GM18502 (cell line): ENCODE data around the gene EPM2A.
"Not testable (repeated sequence)": the region's sequence is repeated elsewhere in the genome, so short reads cannot be mapped to it uniquely, and the experiment has no call there.

Source experiments
- ATAC-seq: cut with Tn5 transposase; IDR thresholded peaks from one replicate; pipeline ENCODE4 v1.9.1; 2021; ENCODE audit warnings: mild to moderate bottlenecking; ENCODE audit not compliant: unreplicated experiment, poor library complexity

The EPM2A gene

GRCh38 chr6:145733207-145733606 is 2.1 kb downstream of the EPM2A start:
- no peak for ATAC-seq

DNA sequence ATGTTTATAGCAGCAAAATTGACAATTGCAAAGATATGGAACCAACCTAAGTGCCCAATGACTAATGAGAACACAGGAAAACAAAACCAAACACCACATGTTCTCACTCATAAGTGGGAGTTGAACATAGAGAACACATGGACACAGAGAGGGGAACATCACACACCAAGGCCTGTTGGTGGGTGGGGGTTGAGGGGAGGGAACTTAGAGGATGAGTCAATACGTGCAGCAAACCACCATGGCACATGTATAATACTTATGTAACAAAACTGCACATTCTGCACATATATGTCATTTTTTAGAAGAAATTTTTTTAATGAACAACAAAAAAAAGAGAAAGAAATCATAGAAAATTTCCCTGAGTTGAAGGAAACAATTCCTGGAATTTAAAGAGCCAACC is 3.9 kb downstream of the EPM2A start:
- no peak for ATAC-seq

DNA sequence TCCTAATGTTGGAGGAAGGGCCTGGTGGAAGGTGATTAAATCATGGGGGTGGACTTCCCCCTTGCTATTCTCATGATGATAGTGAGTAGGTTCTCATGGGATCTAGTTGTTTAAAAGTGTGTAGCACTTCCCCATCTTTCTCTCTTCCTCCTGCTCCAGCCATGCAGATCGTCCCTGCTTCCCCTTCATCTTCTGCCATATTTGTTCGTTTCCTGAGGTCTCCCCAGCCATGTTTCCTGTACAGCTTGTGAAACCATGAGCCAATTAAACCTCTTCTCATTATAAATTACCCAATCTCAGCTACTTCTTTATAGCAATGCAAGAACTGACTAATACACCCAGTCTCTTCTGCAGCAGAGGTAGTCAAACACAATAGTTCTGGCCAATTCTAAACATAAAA is 5.4 kb downstream of the EPM2A start:
- no peak for ATAC-seq

- no peak for ATAC-seq
Measured at GRCh38 chr6:145728444-145729385, 6.6 kb downstream of the EPM2A start.

DNA sequence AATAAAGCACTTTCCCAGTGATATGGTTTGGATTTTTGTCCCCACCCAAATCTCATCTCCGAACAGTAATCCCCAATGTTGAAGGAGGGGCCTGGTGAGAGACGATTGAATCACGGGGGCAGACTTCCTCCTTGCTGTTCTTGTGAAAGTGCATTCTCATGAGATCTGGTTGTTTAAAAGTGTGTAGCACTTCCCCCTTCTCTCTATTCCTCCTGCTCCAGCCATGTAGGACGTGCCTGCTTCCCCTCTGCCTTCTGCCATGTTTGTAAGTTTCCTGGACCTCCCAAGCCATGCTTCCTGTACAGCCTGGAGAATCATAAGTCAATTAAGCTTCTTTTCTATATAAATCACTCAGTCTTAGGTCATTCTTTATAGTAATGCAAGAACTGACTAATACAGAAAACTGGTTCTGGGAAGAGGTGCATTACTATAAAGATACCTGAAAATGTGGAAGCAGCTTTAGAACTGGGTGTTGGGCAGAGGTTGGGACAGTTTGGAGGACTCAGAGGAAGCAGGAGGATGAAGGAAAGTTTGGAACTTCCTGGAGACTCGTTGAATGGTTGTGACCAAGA is 7.4 kb downstream of the EPM2A start:
- ATAC-seq: no peak

DNA sequence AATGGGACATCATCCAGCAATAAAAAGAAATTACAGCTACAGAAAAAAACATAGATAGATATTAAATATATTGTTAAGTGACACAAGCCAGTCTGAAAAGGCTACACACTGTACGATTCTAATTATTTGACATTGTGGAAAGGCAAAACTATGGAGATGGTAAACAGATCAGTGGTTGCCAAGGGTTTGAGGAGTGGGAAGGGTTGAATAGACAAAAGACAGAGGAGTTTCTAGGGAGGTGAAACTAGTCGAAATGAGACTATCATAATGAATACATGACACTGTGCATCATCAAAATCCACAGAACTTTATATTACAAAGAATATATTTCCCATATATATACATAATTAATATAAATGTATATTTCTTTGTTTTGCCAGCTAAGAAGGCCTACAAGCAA is 9.8 kb downstream of the EPM2A start:
- ATAC-seq: no peak

DNA sequence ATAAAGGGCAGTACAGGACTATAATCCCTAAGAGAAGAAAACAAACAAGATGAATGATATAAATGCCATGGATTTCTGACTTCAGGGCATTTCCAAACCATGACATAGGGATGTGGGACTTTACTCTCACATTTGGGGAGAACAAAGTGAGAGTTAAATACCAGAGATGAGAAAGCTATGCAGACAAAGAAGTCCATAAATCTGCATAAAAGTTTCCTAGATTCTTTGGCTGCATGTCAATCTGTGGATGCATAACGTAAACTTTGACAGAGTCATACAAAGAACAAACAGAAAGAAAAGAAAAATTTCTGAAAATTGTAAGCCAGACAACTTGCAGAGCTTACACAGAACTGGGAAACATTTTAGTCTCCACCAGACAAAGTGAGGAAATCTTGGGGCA is 11.7 kb downstream of the EPM2A start:
- ATAC-seq: no peak

- ATAC-seq: no peak
Measured at GRCh38 chr6:145722190-145722589, 13.1 kb downstream of the EPM2A start.

- no peak for ATAC-seq
Measured at GRCh38 chr6:145721144-145721543, 14.2 kb downstream of the EPM2A start.

- no peak for ATAC-seq
Measured at GRCh38 chr6:145715426-145715825, 19.9 kb downstream of the EPM2A start.

DNA sequence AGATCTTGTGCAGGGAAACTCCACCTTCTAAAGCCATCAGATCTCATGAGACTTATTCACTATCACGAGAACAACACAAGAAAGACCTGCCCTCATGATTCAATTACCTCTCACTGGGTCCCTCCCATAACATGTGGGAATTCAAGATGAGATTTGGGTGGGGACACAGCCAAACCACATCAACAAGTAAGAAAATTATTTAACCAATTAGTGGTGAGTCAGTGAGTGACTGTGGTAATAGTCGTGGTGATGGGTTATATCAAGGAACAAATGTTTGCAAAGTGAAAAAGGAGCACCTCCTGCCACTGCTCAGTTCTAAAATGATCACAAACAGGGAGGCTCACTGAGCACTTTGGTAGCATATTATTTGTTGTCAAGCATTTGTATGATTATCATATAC is 20.6 kb downstream of the EPM2A start:
- no peak for ATAC-seq

- ATAC-seq: no peak
Measured at GRCh38 chr6:145713773-145714172, 21.5 kb downstream of the EPM2A start.

DNA sequence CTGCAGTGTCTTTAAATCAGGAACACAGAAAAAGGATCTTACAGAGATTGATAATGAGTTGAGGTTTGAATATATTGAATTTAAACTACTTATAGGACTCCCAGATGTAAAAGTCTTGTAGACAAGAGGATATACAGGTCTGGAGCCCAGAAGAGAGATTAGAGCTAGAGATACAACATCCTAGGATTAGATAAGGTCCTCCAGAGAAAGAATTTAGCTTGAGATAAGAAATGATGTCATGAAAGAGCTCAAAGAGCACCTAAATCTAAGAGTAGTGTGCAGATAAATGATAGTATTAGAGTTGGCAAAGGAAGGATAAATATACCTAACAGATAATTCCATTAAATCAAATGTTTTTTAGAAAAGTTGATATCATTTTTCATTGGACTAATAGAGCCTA is 23.9 kb downstream of the EPM2A start:
- no peak for ATAC-seq

GRCh38 chr6:145707397-145707796 is 27.9 kb downstream of the EPM2A start:
- no peak for ATAC-seq

GRCh38 chr6:145705561-145705960 is 29.8 kb downstream of the EPM2A start:
- no peak for ATAC-seq

DNA sequence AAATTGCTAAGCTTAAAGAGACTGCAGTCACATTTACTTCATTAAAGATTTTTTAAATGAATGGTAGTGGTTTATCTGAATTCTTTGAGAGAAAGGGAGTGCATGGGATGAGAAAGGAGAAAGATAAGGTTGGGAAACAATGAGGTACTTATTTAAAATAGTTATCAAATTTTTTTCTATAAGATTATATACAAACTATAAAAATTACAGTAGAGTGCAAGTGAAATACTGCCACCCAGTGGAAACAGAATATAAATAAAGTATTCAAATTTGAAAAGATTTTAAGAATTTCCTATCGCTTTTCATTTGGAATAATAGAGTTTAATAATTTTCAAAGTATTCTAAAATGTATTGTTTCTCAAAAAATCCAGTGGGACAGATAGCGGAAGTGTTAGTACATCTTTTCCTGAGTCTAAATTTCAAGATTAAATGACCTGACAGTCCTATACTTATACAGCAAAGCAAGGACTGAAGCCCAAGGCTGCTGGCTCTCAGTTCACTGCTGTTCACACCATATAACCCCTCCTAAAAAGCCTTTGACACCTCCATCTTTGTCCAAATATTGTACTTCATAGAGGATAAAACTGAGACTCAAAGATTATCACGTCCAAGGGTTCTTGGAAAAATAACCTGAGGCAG is 31.1 kb downstream of the EPM2A start:
- no peak for ATAC-seq

- no peak for ATAC-seq
Measured at GRCh38 chr6:145699462-145699861, 35.9 kb downstream of the EPM2A start.

- ATAC-seq: not testable (repeated sequence)
Measured at GRCh38 chr6:145697401-145697800, 37.9 kb downstream of the EPM2A start.

GRCh38 chr6:145694083-145694737 is 41.1 kb downstream of the EPM2A start:
- no peak for ATAC-seq

DNA sequence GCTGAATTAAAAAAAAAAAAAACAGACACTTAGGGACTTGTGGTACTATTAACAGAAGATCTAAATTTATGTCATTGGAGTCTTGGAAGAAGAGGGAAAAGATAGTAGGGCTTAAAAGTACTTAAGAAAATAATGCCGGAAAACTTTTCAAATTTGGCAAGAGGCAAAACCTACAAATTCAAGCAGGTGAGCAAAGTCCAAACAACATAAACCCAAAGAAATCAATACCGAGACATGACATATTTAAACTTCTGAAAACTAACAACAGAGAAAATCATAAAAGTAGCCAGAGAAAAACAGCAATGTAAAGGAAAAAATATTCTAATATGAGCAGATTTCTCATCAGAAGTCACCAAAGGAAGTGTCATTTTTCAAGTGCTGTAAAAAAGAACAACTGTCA is 44.4 kb downstream of the EPM2A start:
- ATAC-seq: no peak

DNA sequence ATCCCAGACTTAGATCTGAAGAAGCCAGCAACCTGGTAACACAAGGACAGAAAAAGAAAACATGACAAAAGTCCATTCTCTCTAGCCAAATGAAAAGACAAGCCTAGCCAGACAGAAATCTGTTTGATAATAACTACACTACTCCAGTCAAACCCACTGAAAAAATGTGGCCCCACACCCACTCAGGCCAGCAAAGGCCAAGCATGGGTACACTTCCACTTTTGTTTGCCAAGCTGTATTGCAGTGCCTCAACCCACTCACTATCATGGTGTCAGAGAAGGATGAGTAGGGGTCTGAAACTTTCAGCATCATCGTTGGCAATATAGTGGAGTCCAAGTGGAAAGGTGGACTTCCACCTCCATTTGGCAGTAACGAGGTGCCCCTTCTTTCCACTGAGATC is 45.8 kb downstream of the EPM2A start:
- no peak for ATAC-seq
